ENCODE measurements around the gene TEX22.

- no peak for TF ChIP-seq GABPA (IDR thresholded peaks at IDR 0.05 in 1 of 2, conservative IDR thresholded peaks at IDR 0.05 in 1 of 2)
- no peak for TF ChIP-seq FOXA1 (IDR thresholded peaks at IDR 0.05)
- TF ChIP-seq SP1 (IDR thresholded peaks at IDR 0.05): no peak
- TF ChIP-seq REST (IDR thresholded peaks at IDR 0.05): no peak
- TF ChIP-seq, protein P1, sequence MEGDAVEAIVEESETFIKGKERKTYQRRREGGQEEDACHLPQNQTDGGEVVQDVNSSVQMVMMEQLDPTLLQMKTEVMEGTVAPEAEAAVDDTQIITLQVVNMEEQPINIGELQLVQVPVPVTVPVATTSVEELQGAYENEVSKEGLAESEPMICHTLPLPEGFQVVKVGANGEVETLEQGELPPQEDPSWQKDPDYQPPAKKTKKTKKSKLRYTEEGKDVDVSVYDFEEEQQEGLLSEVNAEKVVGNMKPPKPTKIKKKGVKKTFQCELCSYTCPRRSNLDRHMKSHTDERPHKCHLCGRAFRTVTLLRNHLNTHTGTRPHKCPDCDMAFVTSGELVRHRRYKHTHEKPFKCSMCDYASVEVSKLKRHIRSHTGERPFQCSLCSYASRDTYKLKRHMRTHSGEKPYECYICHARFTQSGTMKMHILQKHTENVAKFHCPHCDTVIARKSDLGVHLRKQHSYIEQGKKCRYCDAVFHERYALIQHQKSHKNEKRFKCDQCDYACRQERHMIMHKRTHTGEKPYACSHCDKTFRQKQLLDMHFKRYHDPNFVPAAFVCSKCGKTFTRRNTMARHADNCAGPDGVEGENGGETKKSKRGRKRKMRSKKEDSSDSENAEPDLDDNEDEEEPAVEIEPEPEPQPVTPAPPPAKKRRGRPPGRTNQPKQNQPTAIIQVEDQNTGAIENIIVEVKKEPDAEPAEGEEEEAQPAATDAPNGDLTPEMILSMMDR (IDR thresholded peaks at IDR 0.05; ENCODE audit: low read depth, low read length, missing input control): no peak
- no peak for TF ChIP-seq EGR1 (IDR thresholded peaks at IDR 0.05; ENCODE audit: low read depth in 2 of 2)
- TF ChIP-seq YY1 (IDR thresholded peaks at IDR 0.05): no peak
- TF ChIP-seq, protein P2, sequence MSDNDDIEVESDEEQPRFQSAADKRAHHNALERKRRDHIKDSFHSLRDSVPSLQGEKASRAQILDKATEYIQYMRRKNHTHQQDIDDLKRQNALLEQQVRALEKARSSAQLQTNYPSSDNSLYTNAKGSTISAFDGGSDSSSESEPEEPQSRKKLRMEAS (IDR thresholded peaks at IDR 0.05): no peak
- no peak for TF ChIP-seq HNF4A (conservative IDR thresholded peaks at IDR 0.05)
Observed at GRCh38 chr14:105442834-105443233, 44.5 kb downstream of the TEX22 start.

Measured in liver (tissue), 3 donors.